Endothelial cell (in vitro differentiated cells): Measurements from ENCODE around the gene FAM47C. TPM values are rescaled to one million over a fixed set of nuclear protein-coding genes. Genes with fewer than 3 reads are reported as not detected.
A peak's percentile ranks its signal among the peaks of the same experiment; 100 is the strongest.
"Not testable (repeated sequence)": the region's sequence is repeated elsewhere in the genome, so short reads cannot be mapped to it uniquely, and the experiment has no call there.

Experiments used
- DNase-seq: peaks from one replicate; pipeline ENCODE4 v3.0.0; 2021; ENCODE audit warnings: low spot score
- H3K27ac Mint-ChIP-seq: one replicate; pipeline ENCODE4 v1.8.0; 2021; ENCODE audit warnings: mixed read lengths, inconsistent platforms; ENCODE audit not compliant: unreplicated experiment
- H3K27me3 Mint-ChIP-seq: one replicate; pipeline ENCODE4 v1.8.0; 2021; ENCODE audit warnings: mild to moderate bottlenecking, moderate library complexity, mixed read lengths, inconsistent platforms; ENCODE audit not compliant: unreplicated experiment
- H3K36me3 Mint-ChIP-seq: one replicate; pipeline ENCODE4 v1.8.0; 2021; ENCODE audit warnings: mild to moderate bottlenecking, low read depth, mixed read lengths, inconsistent platforms; ENCODE audit not compliant: unreplicated experiment
- H3K4me1 Mint-ChIP-seq: one replicate; pipeline ENCODE4 v1.8.0; 2021; ENCODE audit warnings: mild to moderate bottlenecking, mixed read lengths, inconsistent platforms; ENCODE audit not compliant: unreplicated experiment
- H3K4me3 Mint-ChIP-seq: one replicate; pipeline ENCODE4 v1.8.0; 2021; ENCODE audit warnings: mild to moderate bottlenecking, mixed read lengths, inconsistent platforms; ENCODE audit not compliant: unreplicated experiment
- H3K9me3 Mint-ChIP-seq: one replicate; pipeline ENCODE4 v1.8.0; 2021; ENCODE audit warnings: mixed read lengths, inconsistent platforms; ENCODE audit not compliant: unreplicated experiment
- CTCF ChIP-seq: fragments of 200-600 bp; sonication (generic); IDR thresholded peaks from one replicate; pipeline ENCODE4 v1.5.0; 2021; ENCODE audit warnings: antibody characterized with exemption; ENCODE audit not compliant: unreplicated experiment
- total RNA-seq: library from RNA; stranded (reverse); fragmentation: NEBNext Ultra II Directional; extraction: Animal tissue kit (Norgen Biotek cat#: 25700); gene quantifications from one replicate; pipeline ENCODE4 v1.2.1, GENCODE V29; 2021; ENCODE audit not compliant: unreplicated experiment

The FAM47C gene
- total RNA-seq, 1 donor from 2014 or later, result 0.18 TPM

DNA sequence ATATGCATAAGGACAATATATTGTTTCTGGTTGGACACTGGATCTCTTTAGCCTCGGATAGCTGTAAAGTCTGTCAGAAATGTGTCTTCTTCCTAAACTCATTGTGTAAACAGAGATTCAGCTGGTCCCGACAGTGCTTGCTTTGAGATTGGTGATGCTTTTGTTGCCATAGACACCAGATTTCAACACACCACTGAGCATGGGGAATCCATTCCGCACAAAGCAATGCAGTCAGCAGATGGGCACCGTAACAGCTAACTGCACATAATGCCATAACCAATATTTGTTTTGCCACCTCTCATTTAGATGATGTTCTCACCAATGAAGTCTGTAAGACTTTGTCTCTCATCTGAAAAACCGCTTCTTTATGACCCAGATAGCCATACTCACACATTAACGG, 33.3 kb upstream of the FAM47C start:
- H3K4me1 Mint-ChIP-seq, result no peaks in the 10 kb centered on the region

DNA sequence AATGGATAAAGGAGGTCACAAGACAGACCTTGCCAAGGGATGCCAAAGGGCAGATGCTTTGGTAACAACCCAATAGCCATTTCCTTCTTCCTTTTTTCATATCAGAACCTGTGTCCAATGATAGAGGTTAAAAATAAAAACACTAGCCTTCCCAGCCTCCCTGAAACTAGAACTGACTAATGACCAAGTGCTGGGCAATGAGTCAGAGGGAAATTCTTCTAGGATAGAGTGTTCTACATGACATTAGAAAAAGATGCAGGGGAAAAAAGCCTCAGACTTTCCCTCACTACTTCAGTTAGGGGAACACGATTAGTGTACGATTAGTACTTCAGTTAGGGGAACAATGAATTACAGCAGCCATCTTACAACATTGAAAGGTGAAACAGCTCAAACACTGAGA, 29.3 kb upstream of the FAM47C start:
- DNase-seq, result no peak
- no peak overlapping the region for H3K27ac Mint-ChIP-seq
- H3K9me3 Mint-ChIP-seq, result no peaks in the 10 kb centered on the region

More for the DNA sequence above, 33.3 kb upstream of the FAM47C start:
- Mint-ChIP-seq H3K36me3 (no peaks in the 10 kb centered on the region), H3K27ac (no peak overlapping the region), H3K9me3 (no peaks in the 10 kb centered on the region), H3K27me3 (no peaks in the 10 kb centered on the region), H3K4me3 (no peak overlapping the region)
- TF ChIP-seq CTCF, result no peak
- no peak for DNase-seq

GRCh38 chrX:36983831-36984230, 24.3 kb upstream of the FAM47C start:
- H3K9me3 Mint-ChIP-seq, result no peaks in the 10 kb centered on the region
- H3K27ac Mint-ChIP-seq, result no peak overlapping the region
- H3K4me1 Mint-ChIP-seq, result peaks cover 4% of the 10 kb centered on the region
- DNase-seq, result no peak
- peaks cover 3% of the 10 kb centered on the region for H3K27me3 Mint-ChIP-seq
- peak overlapping the region; percentile 15 for H3K4me3 Mint-ChIP-seq
- H3K36me3 Mint-ChIP-seq, result peaks cover 4% of the 10 kb centered on the region
- no peak for TF ChIP-seq CTCF

More for the DNA sequence above, 29.3 kb upstream of the FAM47C start:
- no peak overlapping the region for H3K4me3 Mint-ChIP-seq
- TF ChIP-seq CTCF, result no peak
- H3K4me1 Mint-ChIP-seq, result no peaks in the 10 kb centered on the region
- no peaks in the 10 kb centered on the region for H3K27me3 Mint-ChIP-seq
- peaks cover 4% of the 10 kb centered on the region for H3K36me3 Mint-ChIP-seq

DNA sequence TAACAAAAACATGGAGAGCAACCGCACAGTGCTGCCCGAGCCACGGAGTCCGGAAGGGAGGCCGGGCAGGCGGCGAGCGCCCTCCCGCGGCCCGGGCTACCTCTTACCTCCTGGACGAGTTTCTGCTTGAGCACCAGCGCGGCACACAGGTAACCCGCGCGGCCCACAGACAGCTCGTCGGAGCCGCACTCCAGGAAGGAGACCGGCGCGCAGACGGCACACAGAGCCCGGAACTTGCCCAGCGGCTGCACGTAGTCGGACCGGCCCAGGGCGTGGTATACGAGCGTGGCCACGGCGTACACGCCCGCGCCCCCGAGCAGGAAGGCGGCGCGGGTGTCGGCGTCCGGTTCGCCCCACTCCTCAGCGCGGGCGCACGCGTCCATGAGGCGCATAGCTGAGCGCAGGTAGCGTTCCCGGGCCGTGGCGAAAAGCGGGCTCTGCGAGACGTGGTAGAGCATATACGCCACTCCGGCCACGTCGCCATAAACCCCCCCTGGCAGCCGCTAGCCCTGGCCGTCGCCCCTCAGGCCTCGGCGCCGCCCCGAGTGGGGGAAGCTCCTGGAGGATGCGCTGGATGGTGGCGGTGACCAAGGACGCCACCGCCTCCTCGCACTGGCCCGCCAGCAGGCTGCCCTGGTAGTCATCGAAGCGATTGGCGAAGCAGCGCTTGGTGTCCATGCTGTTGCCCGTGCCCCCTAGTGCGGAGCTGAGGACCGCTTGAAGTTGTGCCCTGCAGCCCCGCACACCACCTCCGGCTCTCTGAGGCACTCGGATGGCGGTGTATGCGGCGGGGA, 22.6 kb upstream of the FAM47C start:
- DNase-seq, result peak; percentile 28
- not testable (repeated sequence) for H3K9me3 Mint-ChIP-seq, H3K36me3 Mint-ChIP-seq, H3K4me1 Mint-ChIP-seq, H3K27me3 Mint-ChIP-seq
- Mint-ChIP-seq H3K27ac (peak overlapping the region; percentile 79), H3K4me3 (peak overlapping the region; percentile 97)

- H3K27ac Mint-ChIP-seq, result no peak overlapping the region
- TF ChIP-seq CTCF, result no peak
These were observed 21.9 kb upstream of the FAM47C start for GRCh38 chrX:36986231-36986630.

GRCh38 chrX:36987212-36987611, 21.0 kb upstream of the FAM47C start:
- not testable (repeated sequence) for H3K27ac Mint-ChIP-seq, H3K9me3 Mint-ChIP-seq, H3K27me3 Mint-ChIP-seq, DNase-seq, H3K36me3 Mint-ChIP-seq, H3K4me3 Mint-ChIP-seq, H3K4me1 Mint-ChIP-seq

More at GRCh38 chrX:36986231-36986630, 21.9 kb upstream of the FAM47C start:
- Mint-ChIP-seq H3K9me3 (no peaks in the 10 kb centered on the region), H3K4me3 (no peak overlapping the region), H3K4me1 (peaks cover 4% of the 10 kb centered on the region), H3K27me3 (peaks cover 3% of the 10 kb centered on the region), H3K36me3 (peaks cover 4% of the 10 kb centered on the region)
- DNase-seq, result no peak
